Urinary bladder (tissue), 4 donors: Measurements from ENCODE around the gene TBC1D5. TPM values are rescaled to one million over a fixed set of nuclear protein-coding genes. Genes with fewer than 3 reads are reported as not detected.

Experiments
- DNase-seq: peaks from one replicate; pipeline ENCODE4 v3.0.0-alpha.2; 2015; ENCODE audit errors: extremely low spot score
- H3K27ac ChIP-seq: one replicate; pipeline ENCODE4 v1.5.1; 2013; ENCODE audit warnings: low read depth, mild to moderate bottlenecking, moderate library complexity
- H3K36me3 ChIP-seq: one replicate; pipeline ENCODE4 v1.6.1; 2013; ENCODE audit warnings: mild to moderate bottlenecking, moderate library complexity; ENCODE audit not compliant: insufficient read depth
- H3K4me1 ChIP-seq: one replicate; pipeline ENCODE4 v1.6.1; 2013; ENCODE audit warnings: mild to moderate bottlenecking, moderate library complexity; ENCODE audit not compliant: insufficient read depth
- H3K4me3 ChIP-seq: one replicate; pipeline ENCODE4 v1.5.1; 2013; ENCODE audit warnings: low read depth, low read length
- WGBS: extraction: QIAGEN DNeasy Blood & Tissue Kit; methylation state at CpG from one replicate; pipeline ENCODE4 v1.1.7; 2013; 5-methylcytosine and 5-hydroxymethylcytosine counted together
- polyA plus RNA-seq: library from polyadenylated mRNA; stranded (reverse); fragments of 200-250 nt; gene quantifications from one replicate; pipeline ENCODE4 v1.2.3, GENCODE V29; 2013
- total RNA-seq: library from RNA; depleted of rRNA; stranded (reverse); fragments of >200 nt; gene quantifications from one replicate; pipeline ENCODE4 v1.2.3, GENCODE V29; 2014
- donor health status: healthy with polysubstance abuse.
- donor health status: healthy.

Gene TBC1D5
- total and polyA plus RNA-seq, 2 donors = 26.2 to 145 TPM

DNA sequence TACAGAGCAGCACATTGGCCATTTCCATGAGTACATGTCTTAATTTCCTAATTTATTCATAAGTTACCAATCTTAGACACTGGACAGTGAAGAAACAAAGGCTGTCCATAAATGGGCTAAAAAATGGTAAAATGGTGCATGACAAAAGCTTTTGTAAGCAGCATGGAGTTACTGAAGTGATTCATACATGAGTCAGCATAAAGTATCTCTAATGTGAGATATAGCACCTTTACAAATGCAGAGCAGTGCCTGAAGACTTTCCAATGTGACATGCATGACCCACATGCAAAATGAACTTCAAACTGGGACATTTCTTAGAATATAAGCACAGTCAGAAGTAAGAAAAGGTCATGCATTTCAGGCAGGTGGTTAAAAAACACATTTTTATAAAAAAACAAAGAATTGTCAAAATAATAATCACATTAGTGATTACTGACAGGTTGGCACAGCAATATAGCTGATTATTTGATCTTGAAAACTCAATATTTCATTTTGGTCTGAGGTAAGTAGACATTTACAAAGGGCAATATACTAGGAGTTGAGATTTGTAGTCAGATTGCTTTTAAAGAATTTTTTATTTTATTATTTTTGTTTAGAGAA is 558.4 kb downstream of the TBC1D5 start:
- no peak for DNase-seq
- H3K4me1 ChIP-seq = no peaks in the 10 kb centered on the region

DNA sequence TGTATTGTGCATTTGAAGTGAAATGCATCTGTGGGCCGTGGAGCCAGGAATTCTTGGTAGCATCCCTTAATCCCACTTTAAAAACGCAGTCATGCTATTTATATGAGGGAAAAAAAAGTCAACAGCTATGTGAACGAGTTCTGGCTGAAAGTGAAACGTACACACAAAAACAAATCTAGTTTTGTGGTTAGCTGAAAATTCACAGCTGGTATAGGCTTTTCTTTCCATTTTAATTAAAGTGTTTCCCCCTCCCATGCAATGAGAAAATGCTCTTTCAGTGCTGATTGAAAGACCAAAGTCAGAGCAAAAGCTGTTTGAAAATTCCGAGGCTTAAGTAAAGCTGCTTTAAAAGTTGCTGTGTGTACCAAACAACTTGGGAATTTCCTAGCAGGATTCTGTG is 560.3 kb downstream of the TBC1D5 start:
- Histone ChIP-seq H3K27ac (no peak overlapping the region), H3K4me3 (no peak overlapping the region), H3K36me3 (peaks cover 4% of the 10 kb centered on the region), H3K4me1 (no peaks in the 10 kb centered on the region)
- no peak for DNase-seq
- WGBS = 28% methylated on average over 5 of the region's 5 CpGs

More for the DNA sequence above, 558.4 kb downstream of the TBC1D5 start:
- H3K27ac ChIP-seq = no peak overlapping the region
- peaks cover 4% of the 10 kb centered on the region for H3K36me3 ChIP-seq
- no peak overlapping the region for H3K4me3 ChIP-seq

DNA sequence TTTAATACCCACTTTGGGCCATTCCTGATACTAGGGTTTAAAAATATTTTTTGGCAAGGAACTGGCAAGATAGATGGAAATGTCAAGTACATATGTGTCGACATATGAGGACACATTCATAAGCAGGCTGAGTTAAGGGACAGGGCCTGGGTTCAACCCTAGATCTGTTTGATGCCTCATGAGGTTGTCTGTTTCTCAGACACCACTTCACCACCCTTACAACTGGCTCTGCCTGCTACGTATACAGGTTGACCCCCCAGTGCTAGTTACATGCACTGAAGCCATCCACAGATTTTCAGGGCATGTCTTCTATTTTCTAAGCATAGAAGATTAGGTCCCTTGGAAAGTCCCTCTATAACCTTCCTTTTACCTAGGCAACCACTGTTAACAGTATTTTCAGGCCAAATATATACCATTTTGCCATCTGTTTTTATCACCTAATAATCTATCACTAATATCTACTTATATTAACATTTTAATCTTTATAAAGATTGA is 561.0 kb downstream of the TBC1D5 start:
- WGBS = 80% methylated on average over 2 of the region's 2 CpGs
- Histone ChIP-seq H3K4me1 (no peaks in the 10 kb centered on the region), H3K27ac (no peak overlapping the region), H3K36me3 (peaks cover 4% of the 10 kb centered on the region), H3K4me3 (no peak overlapping the region)
- no peak for DNase-seq

DNA sequence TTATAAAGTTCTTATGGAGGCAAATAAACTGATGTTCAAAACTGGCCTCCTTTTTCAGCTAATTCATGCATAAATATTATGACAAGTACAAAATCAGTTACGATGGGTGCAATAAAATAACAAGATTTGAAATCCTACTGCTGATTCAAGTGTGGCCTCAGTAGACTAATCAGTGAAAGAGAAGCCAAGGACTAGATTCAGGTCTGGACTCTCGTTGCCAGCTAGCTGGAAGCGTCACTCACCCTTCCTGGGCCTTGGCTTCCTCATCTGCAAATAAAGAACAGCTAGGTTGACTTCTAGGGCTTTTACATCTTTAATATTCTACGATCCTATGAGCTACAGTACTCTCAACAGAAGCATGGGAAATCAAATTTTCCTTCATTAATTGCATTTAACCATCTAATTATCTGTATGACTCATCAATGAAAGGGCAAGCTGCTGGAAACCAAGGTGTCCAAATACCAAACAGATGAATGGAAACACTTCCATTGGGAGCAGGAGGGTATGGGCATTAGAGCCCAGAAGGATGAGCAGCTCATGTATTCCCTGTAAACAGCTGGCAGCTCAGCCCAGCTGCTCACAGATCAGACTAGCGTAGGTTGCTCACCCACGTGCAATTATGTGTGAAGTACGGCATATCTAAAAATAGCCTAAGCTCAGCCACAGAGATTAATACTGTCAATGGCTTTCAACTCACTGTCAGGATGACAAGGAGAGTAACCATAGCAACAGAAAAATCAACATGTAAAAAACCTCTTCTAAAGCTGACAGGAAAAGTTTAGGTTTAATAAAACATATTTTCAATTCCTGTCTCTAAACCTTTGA is 562.8 kb downstream of the TBC1D5 start:
- Histone ChIP-seq H3K4me1 (no peaks in the 10 kb centered on the region), H3K27ac (no peak overlapping the region), H3K4me3 (no peak overlapping the region), H3K36me3 (peaks cover 4% of the 10 kb centered on the region)
- no peak for DNase-seq
- WGBS = 79% methylated on average over 7 of the region's 7 CpGs

DNA sequence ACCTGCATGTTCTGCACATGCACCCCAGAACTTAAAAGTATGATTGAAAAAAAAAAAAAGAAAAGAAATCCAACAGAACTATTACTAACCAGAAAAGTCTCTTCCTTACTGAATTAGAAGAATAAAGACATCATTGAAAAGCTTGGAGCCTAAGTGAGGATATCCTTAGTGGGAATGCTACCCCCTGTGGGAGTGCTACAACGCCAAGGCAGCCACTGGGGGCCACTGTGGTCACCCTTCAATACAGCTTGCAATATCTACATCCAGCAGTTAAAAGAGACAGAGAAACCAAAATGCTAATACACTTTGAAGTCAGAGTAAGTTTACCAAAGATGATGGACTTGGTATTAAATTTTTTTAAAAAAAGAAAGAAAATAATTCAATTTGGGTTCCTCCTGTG is 565.7 kb downstream of the TBC1D5 start:
- DNase-seq = no peak
- no peak overlapping the region for H3K27ac ChIP-seq
- 66% methylated on average over 1 of the region's 1 CpG for WGBS
- no peak overlapping the region for H3K4me3 ChIP-seq
- no peaks in the 10 kb centered on the region for H3K4me1 ChIP-seq
- H3K36me3 ChIP-seq = no peaks in the 10 kb centered on the region

DNA sequence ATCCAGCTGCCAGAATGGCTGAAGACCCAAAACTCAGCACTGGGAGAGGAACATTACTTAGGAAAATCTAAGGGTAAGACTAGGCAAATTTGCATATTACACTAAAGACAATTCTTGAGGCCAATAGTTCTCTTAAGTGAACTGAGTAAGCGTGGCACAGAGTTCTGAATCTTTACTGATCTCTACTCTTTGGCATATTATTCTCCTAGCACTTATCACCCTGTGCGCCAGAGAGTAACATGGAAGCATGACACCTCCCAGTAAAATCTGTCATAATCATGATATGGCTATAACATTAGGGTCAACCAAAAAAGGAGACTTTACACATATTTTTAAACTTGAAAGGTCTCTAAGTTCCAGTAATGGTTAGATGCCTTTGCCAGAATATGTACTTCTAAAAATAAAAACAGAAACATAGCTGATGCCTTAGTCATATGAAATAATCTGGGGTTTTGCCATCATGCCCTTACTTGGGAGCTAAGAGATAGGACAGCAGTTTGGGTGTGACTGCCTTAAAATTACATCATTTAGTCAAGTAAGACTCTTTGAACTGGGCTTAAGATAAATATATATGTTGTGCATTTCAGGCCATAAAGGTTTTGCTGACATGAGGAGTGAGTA is 567.1 kb downstream of the TBC1D5 start:
- no peak for DNase-seq
- Histone ChIP-seq H3K36me3 (no peaks in the 10 kb centered on the region), H3K4me3 (no peak overlapping the region), H3K4me1 (no peaks in the 10 kb centered on the region), H3K27ac (no peak overlapping the region)
- WGBS = 73% methylated on average over 2 of the region's 2 CpGs

DNA sequence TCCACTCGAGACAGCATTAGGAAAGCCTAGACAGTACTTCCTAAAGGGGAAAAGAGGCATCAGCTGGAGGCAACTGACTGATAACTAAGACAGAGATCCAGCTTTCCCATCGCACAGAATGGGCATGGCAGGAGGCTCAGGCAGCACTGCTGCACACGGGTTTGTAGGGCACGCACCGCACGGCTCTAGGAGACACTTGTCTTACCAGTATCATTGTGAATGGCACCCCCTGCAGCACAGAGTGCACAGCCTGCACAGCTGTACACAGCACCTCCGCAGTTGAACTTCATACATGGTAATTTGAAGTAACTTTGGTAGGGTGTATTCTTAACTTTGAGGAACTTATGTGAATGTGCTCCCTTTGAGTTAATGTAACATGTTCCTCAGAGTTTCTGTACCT is 576.1 kb downstream of the TBC1D5 start:
- no peak for DNase-seq
- 84% methylated on average over 7 of the region's 7 CpGs for WGBS
- Histone ChIP-seq H3K4me1 (no peaks in the 10 kb centered on the region), H3K27ac (no peak overlapping the region), H3K36me3 (peaks cover 2% of the 10 kb centered on the region), H3K4me3 (no peak overlapping the region)

DNA sequence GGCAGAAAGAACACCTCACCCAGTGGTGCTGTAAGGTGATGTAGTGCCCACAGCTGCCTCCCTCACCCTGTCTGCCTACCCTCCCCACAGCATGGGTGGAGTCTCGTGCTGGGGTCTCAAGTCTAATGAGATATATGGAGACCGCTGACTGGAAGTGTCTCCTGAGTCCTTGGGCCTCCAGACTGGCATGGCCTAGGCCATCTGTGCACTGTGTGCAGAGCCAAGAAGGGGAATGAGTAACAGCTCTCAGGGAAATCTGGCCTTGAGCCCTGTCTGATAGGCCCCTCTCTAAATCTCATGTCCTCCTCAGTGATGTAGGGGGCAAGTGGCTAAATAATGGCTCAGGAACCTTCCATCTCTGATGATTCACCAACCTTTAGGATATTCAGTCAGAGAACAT is 580.3 kb downstream of the TBC1D5 start:
- Histone ChIP-seq H3K36me3 (peaks cover 2% of the 10 kb centered on the region), H3K4me3 (no peak overlapping the region), H3K27ac (no peak overlapping the region), H3K4me1 (no peaks in the 10 kb centered on the region)
- DNase-seq = no peak
- WGBS = 98% methylated on average over 2 of the region's 2 CpGs

DNA sequence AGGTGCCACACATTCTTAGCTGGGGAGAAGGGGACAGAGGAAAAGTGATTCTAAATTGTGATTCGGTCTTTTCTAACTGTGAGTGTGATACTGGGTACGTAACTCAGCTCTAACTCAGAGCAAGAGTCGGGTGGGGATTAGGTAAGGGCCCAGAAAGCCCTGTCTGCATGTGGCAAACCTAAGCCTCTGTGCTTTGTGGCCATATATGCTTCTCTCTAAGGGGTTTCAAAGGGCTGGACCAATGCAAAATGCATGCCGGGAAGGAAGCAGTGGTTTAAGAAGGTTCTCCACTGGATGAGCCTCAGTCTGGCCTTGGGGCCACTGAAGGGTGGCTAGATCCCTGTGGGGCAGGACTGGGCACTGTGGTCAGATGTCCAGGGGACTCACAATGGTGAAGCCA is 581.8 kb downstream of the TBC1D5 start:
- H3K36me3 ChIP-seq = no peaks in the 10 kb centered on the region
- DNase-seq = no peak
- 96% methylated on average over 4 of the region's 4 CpGs for WGBS
- H3K27ac ChIP-seq = no peak overlapping the region
- H3K4me1 ChIP-seq = no peaks in the 10 kb centered on the region
- no peak overlapping the region for H3K4me3 ChIP-seq

DNA sequence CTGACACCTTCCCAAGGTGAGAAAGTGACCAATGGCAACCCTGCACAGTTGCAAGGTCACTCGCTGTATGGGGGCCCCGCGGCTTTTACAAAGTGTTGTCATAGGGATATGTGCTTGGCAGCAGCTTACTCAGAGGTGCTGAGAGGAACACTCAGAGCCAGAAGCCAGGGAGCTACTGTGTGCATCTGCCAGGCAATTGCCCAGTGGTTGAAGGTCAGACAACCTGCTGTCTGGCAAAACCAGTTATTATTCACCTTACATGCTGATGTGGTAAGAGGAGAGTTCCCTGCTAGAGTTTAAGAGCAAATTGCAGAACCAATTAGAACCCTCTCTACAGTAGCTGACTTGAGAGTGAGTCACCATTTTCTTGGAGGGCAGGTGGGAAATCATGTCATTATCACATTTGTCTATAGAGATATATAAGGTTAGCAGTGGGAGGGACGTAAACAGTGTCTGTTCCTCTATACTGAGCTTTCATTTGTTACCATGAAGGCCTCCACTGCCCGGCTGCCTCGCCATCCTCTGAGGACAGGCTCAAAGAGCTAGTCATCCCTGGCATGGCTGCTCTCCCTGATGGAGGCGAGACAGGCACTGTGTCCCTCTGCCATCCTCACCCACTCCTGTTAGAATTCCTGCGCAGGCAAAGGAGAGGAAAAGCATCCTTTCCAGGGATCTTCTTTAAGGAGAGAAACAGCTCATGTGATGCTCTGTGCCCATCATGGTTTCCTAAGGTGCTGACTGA is 583.3 kb downstream of the TBC1D5 start:
- no peak for DNase-seq
- H3K4me3 ChIP-seq = no peak overlapping the region
- H3K4me1 ChIP-seq = no peaks in the 10 kb centered on the region
- WGBS = 95% methylated on average over 8 of the region's 8 CpGs
- no peak overlapping the region for H3K27ac ChIP-seq
- peaks cover 3% of the 10 kb centered on the region for H3K36me3 ChIP-seq

DNA sequence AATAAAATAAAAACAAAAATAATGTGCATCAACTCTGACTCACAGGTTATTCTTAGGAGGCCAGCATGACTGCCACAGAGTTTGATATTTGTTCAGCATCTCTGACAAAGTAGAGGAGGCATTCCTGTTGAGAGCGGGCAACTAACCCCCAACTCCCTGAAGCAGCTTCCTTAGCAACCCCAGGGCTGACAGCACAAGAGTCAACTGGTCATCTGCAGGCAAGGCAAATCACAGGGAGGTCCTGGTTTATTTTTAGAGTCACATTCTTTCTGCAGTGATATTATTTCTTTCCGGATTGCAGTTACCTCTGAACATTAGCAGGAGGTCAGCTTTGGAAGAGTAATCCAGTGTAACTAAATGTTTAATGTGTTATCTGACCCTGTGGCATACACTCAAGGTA is 584.7 kb downstream of the TBC1D5 start:
- peaks cover 3% of the 10 kb centered on the region for H3K36me3 ChIP-seq
- DNase-seq = no peak
- H3K4me1 ChIP-seq = no peaks in the 10 kb centered on the region
- H3K4me3 ChIP-seq = no peak overlapping the region
- WGBS = 57% methylated on average over 2 of the region's 2 CpGs
- no peak overlapping the region for H3K27ac ChIP-seq

DNA sequence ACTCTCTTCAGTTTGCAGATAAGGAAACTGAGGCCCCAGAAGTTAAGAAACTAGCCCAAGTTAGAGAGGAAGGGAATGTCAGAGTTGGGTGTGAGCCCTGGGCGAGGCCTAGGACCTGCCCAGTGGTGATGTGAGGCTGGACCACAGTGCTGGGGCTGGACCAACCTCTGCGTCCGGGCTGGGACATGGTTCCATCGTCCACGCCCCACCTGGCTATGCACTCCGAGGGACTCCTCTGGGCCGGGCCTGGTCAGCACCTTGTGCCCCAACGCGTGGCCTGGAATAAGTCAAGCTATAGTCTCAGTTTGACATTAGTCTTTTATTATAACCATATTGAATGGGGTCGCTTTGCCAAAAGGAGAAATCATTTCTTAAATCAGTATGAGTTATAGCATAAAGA is 585.6 kb downstream of the TBC1D5 start:
- WGBS = 96% methylated on average over 10 of the region's 10 CpGs
- Histone ChIP-seq H3K36me3 (peaks cover 3% of the 10 kb centered on the region), H3K27ac (no peak overlapping the region), H3K4me3 (no peak overlapping the region), H3K4me1 (no peaks in the 10 kb centered on the region)
- no peak for DNase-seq

DNA sequence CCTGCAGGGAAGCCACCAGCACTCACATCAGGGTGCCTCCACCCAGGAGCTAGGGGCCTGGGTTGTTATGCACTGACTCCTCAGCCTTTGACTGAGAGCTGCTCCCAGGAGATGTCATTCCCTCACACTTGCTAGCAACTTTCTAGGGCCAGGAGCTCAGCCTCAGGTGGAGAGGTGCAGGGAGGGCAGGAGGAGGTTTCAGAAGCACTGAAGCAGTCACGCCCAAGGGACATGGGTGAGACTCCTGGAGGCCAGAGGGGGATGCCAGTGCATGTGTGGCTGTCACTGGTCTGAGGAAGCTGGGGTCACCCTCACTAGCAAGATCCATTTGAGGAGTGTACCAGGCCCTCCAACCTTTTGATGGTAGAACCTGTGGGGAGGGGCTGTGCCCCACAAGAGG is 586.5 kb downstream of the TBC1D5 start:
- 100% methylated on average over 1 of the region's 1 CpG for WGBS
- H3K4me3 ChIP-seq = no peak overlapping the region
- no peak for DNase-seq
- H3K36me3 ChIP-seq = peaks cover 3% of the 10 kb centered on the region
- H3K4me1 ChIP-seq = no peaks in the 10 kb centered on the region
- H3K27ac ChIP-seq = no peak overlapping the region
